H1 (cell line): ENCODE results near the gene CACNG5. TPM values are rescaled to one million over a fixed set of nuclear protein-coding genes. Genes with fewer than 3 reads are reported as not detected.

Source experiments
- CTCF ChIA-PET: fragments of 300-600 bp; sonication (Branson Sonifier 250); formaldehyde crosslinking; loops from one replicate; lab custom pipeline; 2021; ENCODE audit not compliant: partially characterized antibody; lab: Charles Lee
- POLR2A ChIA-PET: fragments of 300-600 bp; sonication (Branson Sonifier 250); formaldehyde crosslinking; loops from one replicate; lab custom pipeline; 2021; ENCODE audit warnings: inconsistent platforms; ENCODE audit not compliant: partially characterized antibody; lab: Charles Lee
- DNase-seq, 2 experiments: peaks; one replicate each; pipeline versions ENCODE4 v3.0.0 to v3.0.0-alpha.2; 2010 to 2022; ENCODE audit warnings: low spot score in 2 of 2, low read depth in 1 of 2, mixed read lengths in 1 of 2
- FAIRE-seq: peaks from 2 replicates; lab custom pipeline; 2011; peaks lifted over from hg19 to GRCh38; lab: Jason Lieb, UNC
- H2AFZ ChIP-seq: 2 replicates; pipeline ENCODE4 v1.8.1; 2012; ENCODE audit warnings: low read length, inconsistent platforms
- H2AK5ac ChIP-seq: 2 replicates; pipeline ENCODE4 v1.6.1; 2013; ENCODE audit warnings: low read depth, low read length
- H2BK120ac ChIP-seq: replicated peaks from 2 replicates; pipeline ENCODE3; 2013; ENCODE audit warnings: low read depth, low read length, inconsistent platforms
- H2BK12ac ChIP-seq: 2 replicates; pipeline ENCODE4 v1.6.1; 2013; ENCODE audit warnings: low read depth, low read length
- H2BK15ac ChIP-seq: 2 replicates; pipeline ENCODE4 v1.6.1; 2013; ENCODE audit warnings: low read length
- H2BK20ac ChIP-seq: 2 replicates; pipeline ENCODE4 v1.6.1; 2013; ENCODE audit warnings: low read length
- H2BK5ac ChIP-seq: 2 replicates; pipeline ENCODE4 v1.6.1; 2013; ENCODE audit warnings: low read depth, low read length
- H3K14ac ChIP-seq: 2 replicates; pipeline ENCODE4 v1.6.1; 2013; ENCODE audit warnings: inconsistent platforms; ENCODE audit not compliant: insufficient read length
- H3K18ac ChIP-seq: 2 replicates; pipeline ENCODE4 v1.6.1; 2013; ENCODE audit warnings: low read length; ENCODE audit errors: extremely low read depth
- H3K23ac ChIP-seq: 2 replicates; pipeline ENCODE4 v1.6.1; 2013; ENCODE audit warnings: inconsistent platforms; ENCODE audit not compliant: insufficient read length
- H3K23me2 ChIP-seq: 2 replicates; pipeline ENCODE4 v1.6.1; 2013; ENCODE audit warnings: low read depth, low read length
- H3K27ac ChIP-seq: 2 replicates; pipeline ENCODE4 v1.6.1; 2011; ENCODE audit warnings: low read depth, low read length, inconsistent platforms
- H3K27me3 ChIP-seq, 4 experiments: replicated peaks in 1 of 4; 1 replicate in 1 of 4; 2 replicates in 3 of 4; pipeline versions ENCODE4 v1.6.1 to v1.8.1; 2011 to 2013; ENCODE audit warnings: low read length in 3 of 4, mild to moderate bottlenecking in 3 of 4, inconsistent platforms in 2 of 4, mixed read lengths in 2 of 4, moderate library complexity in 1 of 4; ENCODE audit not compliant: control insufficient read depth in 3 of 4, insufficient read depth in 3 of 4; ENCODE audit errors: extremely low read depth in 1 of 4
- H3K36me3 ChIP-seq, 4 experiments: 2 replicates each; pipeline versions ENCODE4 v1.6.1 to v1.8.1; 2011 to 2013; ENCODE audit warnings: mild to moderate bottlenecking in 4 of 4, low read length in 3 of 4, moderate library complexity in 2 of 4, control low read depth in 1 of 4, inconsistent platforms in 1 of 4; ENCODE audit not compliant: insufficient read depth in 4 of 4, control insufficient read depth in 2 of 4
- H3K4ac ChIP-seq: replicated peaks from 2 replicates; pipeline ENCODE3; 2013; ENCODE audit warnings: low read length, low read depth, mixed read lengths, inconsistent platforms; ENCODE audit not compliant: insufficient read length
- H3K4me1 ChIP-seq, 4 experiments: replicated peaks in 1 of 4; 1 replicate in 1 of 4; 2 replicates in 3 of 4; pipeline versions ENCODE4 v1.6.1 to v1.8.1; 2011 to 2013; ENCODE audit warnings: low read length in 3 of 4, inconsistent platforms in 2 of 4, mixed read lengths in 1 of 4; ENCODE audit not compliant: insufficient read depth in 4 of 4, control insufficient read depth in 3 of 4
- H3K4me2 ChIP-seq, 2 experiments: 2 replicates each; pipeline versions ENCODE4 v1.6.1 to v1.8.1; 2011 to 2013; ENCODE audit warnings: low read depth in 2 of 2, low read length in 2 of 2, control low read depth in 1 of 2, inconsistent platforms in 1 of 2, mild to moderate bottlenecking in 1 of 2; ENCODE audit not compliant: insufficient read depth in 1 of 2
- H3K4me3 ChIP-seq, 4 experiments: fragments of 200-600, 300-600 bp in 1 of 4; sonication (generic), shearing (Covaris generic), sonication (Bioruptor Twin) in 1 of 4; 2 replicates each; pipeline versions ENCODE4 v1.5.1 to v1.8.1; 2011 to 2016; ENCODE audit warnings: low read length in 4 of 4, low read depth in 3 of 4, control low read depth in 2 of 4, inconsistent platforms in 2 of 4, mild to moderate bottlenecking in 2 of 4, mixed read lengths in 1 of 4, moderate library complexity in 1 of 4; ENCODE audit not compliant: insufficient read depth in 2 of 4; ENCODE audit errors: extremely low read depth in 1 of 4
- H3K56ac ChIP-seq: replicated peaks from 2 replicates; pipeline ENCODE3; 2013; ENCODE audit warnings: low read depth, mild to moderate bottlenecking, mixed read lengths, low read length, inconsistent platforms; ENCODE audit not compliant: insufficient read length
- H3K79me1 ChIP-seq: 2 replicates; pipeline ENCODE4 v1.6.1; 2013; ENCODE audit warnings: low read depth, low read length, control low read depth
- H3K79me2 ChIP-seq, 2 experiments: 2 replicates each; pipeline versions ENCODE4 v1.6.1 to v1.8.1; 2012 to 2013; ENCODE audit warnings: low read length in 2 of 2, mild to moderate bottlenecking in 2 of 2, inconsistent platforms in 1 of 2; ENCODE audit not compliant: insufficient read depth in 2 of 2, control insufficient read depth in 1 of 2
- H3K9ac ChIP-seq, 4 experiments: replicated peaks in 1 of 4; 1 replicate in 1 of 4; 2 replicates in 3 of 4; pipeline versions ENCODE4 v1.6.1 to v1.8.1; 2011 to 2013; ENCODE audit warnings: low read depth in 3 of 4, low read length in 3 of 4, control low read depth in 2 of 4, mild to moderate bottlenecking in 2 of 4, moderate library complexity in 2 of 4, inconsistent platforms in 1 of 4; ENCODE audit errors: extremely low read depth in 1 of 4
- H3K9me3 ChIP-seq, 2 experiments: 2 replicates each; pipeline versions ENCODE4 v1.6.1 to v1.8.1; 2012 to 2013; ENCODE audit warnings: mild to moderate bottlenecking in 2 of 2, moderate library complexity in 2 of 2, control low read depth in 1 of 2, inconsistent platforms in 1 of 2, low read depth in 1 of 2, low read length in 1 of 2, mixed read lengths in 1 of 2; ENCODE audit not compliant: insufficient read depth in 2 of 2
- H4K20me1 ChIP-seq, 2 experiments: replicated peaks in 1 of 2; 2 replicates each; pipeline versions ENCODE3 to v1.8.1; 2011 to 2013; ENCODE audit warnings: inconsistent platforms in 2 of 2, low read length in 2 of 2, mild to moderate bottlenecking in 1 of 2; ENCODE audit not compliant: insufficient read depth in 2 of 2, control insufficient read depth in 1 of 2
- H4K5ac ChIP-seq: 2 replicates; pipeline ENCODE4 v1.6.1; 2013; ENCODE audit warnings: low read length, low read depth, mixed read lengths, inconsistent platforms; ENCODE audit not compliant: insufficient read length
- H4K8ac ChIP-seq: 2 replicates; pipeline ENCODE4 v1.8.0; 2013; ENCODE audit warnings: mild to moderate bottlenecking, moderate library complexity, low read length, inconsistent platforms; ENCODE audit not compliant: insufficient read depth; ENCODE audit errors: extremely low read depth
- H4K91ac ChIP-seq: replicated peaks from 2 replicates; pipeline ENCODE3; 2013; ENCODE audit warnings: low read length, mixed read lengths, inconsistent platforms; ENCODE audit not compliant: insufficient read length
- BACH1 ChIP-seq: IDR thresholded peaks from 2 replicates; pipeline ENCODE4 v1.6.1; 2012; ENCODE audit warnings: low read length, improper control_type of control experiment
- CBX8 ChIP-seq: fragments of 300-800, 300-1000 bp; sonication (generic); IDR thresholded peaks from 2 replicates; pipeline ENCODE4 v1.7.1; 2016; ENCODE audit warnings: low read depth, low read length, borderline replicate concordance
- CTCF ChIP-seq, 3 experiments: IDR thresholded peaks; 1 replicate in 2 of 3; 2 replicates in 1 of 3; pipeline versions ENCODE4 v1.5.1 to v1.6.1; 2011; ENCODE audit warnings: low read length in 3 of 3, mild to moderate bottlenecking in 3 of 3, inconsistent platforms in 2 of 3, low read depth in 1 of 3, moderate library complexity in 1 of 3; ENCODE audit not compliant: insufficient read depth in 1 of 3; ENCODE audit errors: control extremely low read depth in 1 of 3
- FOSL1 ChIP-seq: IDR thresholded peaks from 2 replicates; pipeline ENCODE4 v1.6.1; 2011; ENCODE audit warnings: mild to moderate bottlenecking, low read depth, low read length, moderate library complexity; ENCODE audit not compliant: insufficient read depth
- RAD21 ChIP-seq, 2 experiments: IDR thresholded peaks in 1 of 2; conservative IDR thresholded peaks in 1 of 2; 2 replicates each; pipeline ENCODE4 v1.6.1; 2011; ENCODE audit warnings: low read depth in 2 of 2, low read length in 2 of 2, improper control_type of control experiment in 1 of 2, inconsistent platforms in 1 of 2, mild to moderate bottlenecking in 1 of 2, moderate library complexity in 1 of 2
- SIRT6 ChIP-seq: IDR thresholded peaks from one replicate; pipeline ENCODE4 v1.7.1; 2012; ENCODE audit warnings: low read length, inconsistent platforms
- WGBS, 2 experiments: shearing (Covaris generic) in 1 of 2; methylation state at CpG; one replicate each; pipeline versions ENCODE4 v1.1.6 to v1.1.7; 2013 to 2015; ENCODE audit warnings: low lambda C conversion rate in 2 of 2, mixed read lengths in 2 of 2, inconsistent platforms in 1 of 2, low coverage in 1 of 2, missing lambda C conversion rate in 1 of 2; ENCODE audit not compliant: insufficient replicate concordance in 2 of 2, insufficient coverage in 1 of 2, insufficient read length in 1 of 2; ENCODE audit errors: extremely low coverage in 1 of 2, missing lambda C conversion rate in 1 of 2; 5-methylcytosine and 5-hydroxymethylcytosine counted together
- polyA plus RNA-seq, 7 experiments: library from polyadenylated mRNA; depleted of rRNA in 3 of 7; stranded (reverse) in 5 of 7; unstranded in 2 of 7; fragments of >200 nt in 5 of 7; fragments of 200-250 nt in 2 of 7; gene quantifications; 1 replicate in 5 of 7; 2 replicates in 1 of 7; 4 replicates in 1 of 7; pipeline versions ENCODE4 v1.2.1 to v1.2.3, GENCODE V29; 2011 to 2013; ENCODE audit warnings: missing spikeins in 2 of 7, mixed read lengths in 2 of 7
- total RNA-seq: library from RNA; stranded (reverse); fragmentation: NEBNext Ultra II Directional; extraction: Animal tissue kit (Norgen Biotek cat#: 25700); gene quantifications from 2 replicates; pipeline ENCODE4 v1.2.1, GENCODE V29; 2021

CACNG5 gene
- total and polyA plus RNA-seq, 2 of the 8 experiments (the other 6 are each of a cell fraction or from before 2014, with no cell fraction given), result 2.2 to 3.1 TPM

- H3K4me1 ChIP-seq, result peaks cover 0 to 4% (median 1%) of the 10 kb centered on the region in 4 experiments; a peak in 3 of 7 replicates
- H3K23me2 ChIP-seq, result peaks cover 4% of the 10 kb centered on the region; the same call in 1 of the 2 replicates
- H2AK5ac ChIP-seq, result no peak overlapping the region
- DNase-seq (no peak), FAIRE-seq (no peak)
- no peak overlapping the region for H3K9ac ChIP-seq
- ChIA-PET POLR2A (interaction anchor here (1.0 kb wide), 1 partner anchor 11 kb away, joined by 3 read pairs; no protein-coding TSS in a partner anchor), CTCF (interaction anchor here (1.1 to 2.2 kb wide), 6 partner anchors 10 to 176 kb away, joined by 3 to 9 read pairs (median 6); no protein-coding TSS in a partner anchor)
- no peak overlapping the region for H3K23ac ChIP-seq
- H3K4ac ChIP-seq, result no peak overlapping the region
- no peak for TF ChIP-seq RAD21 (IDR thresholded peaks at IDR 0.05 in 1 of 2, conservative IDR thresholded peaks at IDR 0.05 in 1 of 2; ENCODE audit: low read depth in 2 of 2, low read length in 2 of 2)
- no peak for TF ChIP-seq FOSL1
- no peak for TF ChIP-seq BACH1
- no peak for TF ChIP-seq CBX8
- TF ChIP-seq CTCF (IDR thresholded peaks at IDR 0.05; ENCODE audit: control extremely low read depth in 1 of 3, insufficient read depth in 1 of 3, low read depth in 1 of 3, low read length in 3 of 3), result no peak
- TF ChIP-seq SIRT6, result no peak
- H2BK15ac ChIP-seq, result no peak overlapping the region
- no peak overlapping the region for H4K91ac ChIP-seq
- H3K27me3 ChIP-seq, result peaks cover 0 to 11% (median 6%) of the 10 kb centered on the region in 4 experiments; a peak in 5 of 7 replicates
- H3K36me3 ChIP-seq, result no peaks in the 10 kb centered on the region
- H2BK120ac ChIP-seq, result no peak overlapping the region
- no peaks in the 10 kb centered on the region for H3K9me3 ChIP-seq
- no peak overlapping the region for H3K18ac ChIP-seq
- H2BK12ac ChIP-seq, result no peak overlapping the region
- no peak overlapping the region for H2AFZ ChIP-seq
- H3K27ac ChIP-seq, result no peak overlapping the region
- no peak overlapping the region for H3K14ac ChIP-seq
- WGBS, 2 experiments, result 96% methylated on average over 10 of the region's 10 CpGs; no CpG with 5 or more reads in 1 of the 2 experiments
- no peaks in the 10 kb centered on the region for H4K20me1 ChIP-seq
- 0 out of 2 replicates have a peak, but pooled peaks cover 2% of the 10 kb centered on the region for H3K79me1 ChIP-seq
- H4K5ac ChIP-seq, result no peak overlapping the region
- H3K79me2 ChIP-seq, result no peaks in the 10 kb centered on the region
- no peak overlapping the region for H2BK20ac ChIP-seq
- H4K8ac ChIP-seq, result no peak overlapping the region
- H3K4me3 ChIP-seq, result no peak overlapping the region
- H3K4me2 ChIP-seq, result no peak overlapping the region
- no peak overlapping the region for H2BK5ac ChIP-seq
- H3K56ac ChIP-seq, result no peak overlapping the region
These were observed 5.1 kb downstream of the CACNG5 start for GRCh38 chr17:66840061-66840460.
